HG03280 (cell line): ENCODE measurements around the gene HOOK2.
A peak's percentile ranks its signal among the peaks of the same experiment; 100 is the strongest.
"Not testable (repeated sequence)": the region's sequence is repeated elsewhere in the genome, so short reads cannot be mapped to it uniquely, and the experiment has no call there.

ENCODE experiments used
- ATAC-seq: cut with Tn5 transposase; IDR thresholded peaks from one replicate; pipeline ENCODE4 v1.9.1; 2021; ENCODE audit warnings: mild to moderate bottlenecking, moderate library complexity; ENCODE audit not compliant: unreplicated experiment

HOOK2 gene, protein sequence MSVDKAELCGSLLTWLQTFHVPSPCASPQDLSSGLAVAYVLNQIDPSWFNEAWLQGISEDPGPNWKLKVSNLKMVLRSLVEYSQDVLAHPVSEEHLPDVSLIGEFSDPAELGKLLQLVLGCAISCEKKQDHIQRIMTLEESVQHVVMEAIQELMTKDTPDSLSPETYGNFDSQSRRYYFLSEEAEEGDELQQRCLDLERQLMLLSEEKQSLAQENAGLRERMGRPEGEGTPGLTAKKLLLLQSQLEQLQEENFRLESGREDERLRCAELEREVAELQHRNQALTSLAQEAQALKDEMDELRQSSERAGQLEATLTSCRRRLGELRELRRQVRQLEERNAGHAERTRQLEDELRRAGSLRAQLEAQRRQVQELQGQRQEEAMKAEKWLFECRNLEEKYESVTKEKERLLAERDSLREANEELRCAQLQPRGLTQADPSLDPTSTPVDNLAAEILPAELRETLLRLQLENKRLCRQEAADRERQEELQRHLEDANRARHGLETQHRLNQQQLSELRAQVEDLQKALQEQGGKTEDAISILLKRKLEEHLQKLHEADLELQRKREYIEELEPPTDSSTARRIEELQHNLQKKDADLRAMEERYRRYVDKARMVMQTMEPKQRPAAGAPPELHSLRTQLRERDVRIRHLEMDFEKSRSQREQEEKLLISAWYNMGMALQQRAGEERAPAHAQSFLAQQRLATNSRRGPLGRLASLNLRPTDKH

DNA sequence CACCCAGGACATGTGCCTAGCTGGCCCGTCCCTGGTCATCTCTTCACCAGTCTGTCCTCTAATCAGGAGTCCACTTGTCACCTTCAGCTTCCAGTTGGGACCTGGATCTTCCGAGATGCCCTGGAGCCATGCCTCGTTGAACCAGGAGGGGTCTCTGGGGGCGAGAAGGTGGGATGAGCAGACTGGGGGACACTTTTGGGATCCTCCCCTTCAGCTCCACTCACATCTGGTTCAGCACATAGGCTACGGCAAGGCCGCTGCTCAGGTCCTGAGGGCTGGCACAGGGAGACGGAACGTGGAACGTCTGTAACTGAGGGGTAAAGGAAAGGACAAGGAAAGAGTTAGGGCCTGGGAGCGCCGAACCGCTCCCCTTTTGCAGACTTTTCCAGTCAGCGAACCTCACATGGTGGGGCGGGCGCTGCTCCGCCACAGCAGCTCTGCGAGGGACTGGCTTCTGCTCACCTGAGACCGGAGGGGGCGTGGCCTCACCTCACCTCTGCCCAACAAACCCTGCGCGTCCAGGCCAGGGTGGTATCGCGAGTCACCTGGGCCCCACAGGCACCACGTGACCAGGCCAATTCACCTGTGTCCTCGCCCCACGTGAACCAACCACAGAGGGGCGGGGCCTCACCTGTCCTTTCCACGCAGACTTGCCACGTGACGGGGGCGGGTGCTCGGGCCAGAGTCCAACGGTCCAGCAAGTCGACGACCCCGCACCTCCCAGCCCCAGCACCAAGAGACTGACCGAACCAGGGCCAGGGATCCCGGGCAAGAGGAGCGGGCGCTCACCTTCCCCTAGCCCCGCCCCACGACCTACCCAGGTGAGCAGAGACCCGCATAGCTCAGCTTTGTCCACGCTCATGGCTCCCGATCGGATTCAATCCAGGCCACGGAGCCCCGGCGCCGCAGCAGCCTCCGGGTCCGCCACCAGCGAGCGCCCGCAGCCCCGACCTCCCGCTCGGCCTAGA lies at the start of gene HOOK2:
TSS of gene HOOK2 (minus strand) at position 965 of the 968 bp plus-strand sequence. CDS start at position 862, 103 bp downstream.
- ATAC-seq, result no peak

DNA sequence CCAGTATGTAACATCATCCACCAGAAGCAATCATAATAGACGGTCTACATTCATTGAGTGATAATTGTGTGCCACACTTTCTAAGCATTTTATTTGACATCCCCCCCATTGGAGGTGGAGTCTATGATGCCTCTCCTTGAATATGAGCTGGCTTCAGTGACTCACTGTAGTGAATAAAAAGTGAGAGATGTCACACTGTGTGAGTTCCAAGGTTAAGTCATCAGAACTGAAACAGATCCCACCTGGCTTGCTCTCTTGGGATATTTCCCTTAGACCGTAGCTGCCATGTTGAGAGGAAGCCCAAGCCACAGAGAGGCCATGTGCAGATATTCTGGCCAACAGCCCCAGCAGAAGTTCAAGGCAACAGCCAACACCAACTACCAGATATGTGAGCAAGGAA lies 46.4 kb upstream of the HOOK2 start:
- ATAC-seq, result no peak

DNA sequence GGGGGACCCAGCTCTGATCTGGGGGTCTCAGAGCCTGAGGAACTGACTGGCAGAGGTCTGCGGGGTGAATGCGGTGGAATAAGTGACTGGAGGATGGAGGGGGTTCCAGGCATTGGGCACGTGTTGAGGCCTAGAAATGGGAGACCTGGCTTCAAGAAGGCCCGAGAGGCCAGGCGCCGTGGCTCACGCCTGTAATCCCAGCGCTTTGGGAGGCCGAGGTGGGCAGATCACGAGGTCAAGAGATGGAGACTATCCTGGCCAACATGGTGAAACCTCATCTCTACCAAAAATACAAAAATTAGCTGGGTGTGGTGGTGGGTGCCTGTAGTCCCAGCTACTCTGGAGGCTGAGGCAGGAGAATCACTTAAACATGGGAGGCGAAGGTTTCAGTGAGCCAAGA lies 42.5 kb upstream of the HOOK2 start:
- not testable (repeated sequence) for ATAC-seq

DNA sequence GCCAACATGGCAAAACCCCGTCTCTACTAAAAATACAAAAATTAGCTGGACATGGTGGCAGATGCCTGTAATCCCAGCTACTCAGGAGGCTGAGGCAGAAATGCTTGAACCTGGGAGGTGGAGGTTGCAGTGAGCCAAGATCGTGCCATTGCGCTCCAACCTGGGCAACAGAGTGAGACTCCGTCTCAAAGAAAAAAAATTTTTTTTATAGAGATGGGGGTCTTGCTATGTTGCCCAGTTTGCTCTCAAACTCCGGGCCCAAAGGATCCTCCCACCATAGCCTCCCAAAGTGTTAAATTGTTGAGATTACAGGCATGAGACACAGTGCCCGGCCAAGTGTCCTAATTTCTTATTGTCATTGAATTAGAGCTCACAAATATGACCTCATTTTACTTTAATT lies 41.8 kb upstream of the HOOK2 start:
- ATAC-seq, result not testable (repeated sequence)

DNA sequence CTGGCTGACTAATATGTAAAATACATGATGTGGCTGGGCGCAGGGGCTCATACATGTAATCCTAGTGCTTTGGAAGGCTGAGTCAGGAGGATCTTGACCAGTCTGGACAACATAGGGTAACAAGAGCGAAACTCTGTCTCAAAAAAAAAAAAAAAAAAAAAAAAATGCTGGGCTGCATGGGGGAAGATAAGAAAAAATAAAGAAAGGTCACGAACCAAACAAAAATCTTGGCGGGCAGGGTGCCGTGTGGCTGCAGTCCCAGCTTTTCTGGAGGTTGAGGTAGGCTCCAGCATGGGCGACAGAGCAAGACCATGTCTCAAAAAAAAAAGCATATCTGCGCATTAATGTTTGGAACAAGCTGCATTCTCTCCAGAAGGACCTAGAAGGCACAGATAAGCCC lies 39.7 kb upstream of the HOOK2 start:
- ATAC-seq, result no peak

DNA sequence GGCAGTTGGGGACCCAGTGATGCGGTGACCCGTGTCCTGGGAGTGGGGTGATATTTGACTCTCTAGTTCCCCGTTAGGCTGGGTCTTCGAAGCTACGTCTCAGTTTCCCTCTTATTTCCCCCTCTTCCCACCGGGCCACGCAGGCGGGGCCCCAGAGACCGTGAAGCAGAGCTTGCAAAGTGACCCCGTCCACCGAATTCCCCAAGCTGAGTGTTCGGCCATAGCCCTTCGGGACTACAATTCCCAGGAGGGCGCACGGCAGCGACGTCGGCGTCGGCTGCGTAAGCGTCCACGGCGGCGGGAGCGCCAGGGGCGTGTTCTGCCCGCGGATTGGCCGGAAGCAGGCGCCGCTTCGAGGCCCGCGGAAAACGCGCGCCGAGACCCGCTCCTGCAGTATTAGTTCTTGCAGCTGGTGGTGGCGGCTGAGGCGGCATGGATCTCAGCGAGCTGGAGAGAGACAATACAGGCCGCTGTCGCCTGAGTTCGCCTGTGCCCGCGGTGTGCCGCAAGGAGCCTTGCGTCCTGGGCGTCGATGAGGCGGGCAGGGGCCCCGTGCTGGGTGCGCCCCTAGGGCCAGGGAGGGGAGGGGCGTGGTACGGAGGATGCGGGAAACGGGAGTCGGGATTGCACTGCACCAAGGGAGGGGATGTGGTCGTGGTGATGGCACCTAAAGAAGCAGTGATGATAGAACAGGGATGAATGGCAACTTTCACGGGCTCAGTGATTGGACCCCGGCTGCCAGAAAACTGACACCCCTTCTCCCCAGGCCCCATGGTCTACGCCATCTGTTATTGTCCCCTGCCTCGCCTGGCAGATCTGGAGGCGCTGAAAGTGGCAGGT lies 31.1 kb upstream of the HOOK2 start, which contains the start of gene RNASEH2A:
TSS of gene RNASEH2A (plus strand) at position 343 of the 840 bp plus-strand sequence. CDS start at position 433, 90 bp downstream.
- peak; percentile 70 for ATAC-seq

DNA sequence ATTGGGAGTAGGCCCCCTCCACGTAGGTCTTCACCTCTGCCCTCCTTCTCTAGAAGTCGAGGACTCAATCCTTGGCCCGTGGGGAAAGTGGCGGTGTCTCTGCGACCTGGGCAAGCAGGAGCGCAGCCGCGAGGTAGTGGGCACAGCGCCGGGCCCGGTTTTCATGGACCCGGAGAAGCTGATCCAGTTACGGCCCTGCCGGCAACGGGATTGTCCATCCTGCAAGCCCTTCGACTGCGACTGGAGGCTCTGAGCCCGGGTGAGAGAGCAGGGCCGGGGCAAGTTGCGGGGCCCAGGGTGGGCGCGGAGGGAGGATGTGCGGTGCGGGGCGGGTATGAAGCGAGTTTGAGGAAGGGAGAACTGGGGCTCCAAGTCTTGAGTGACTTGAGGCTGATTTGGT lies 28.7 kb upstream of the HOOK2 start:
- ATAC-seq, result no peak

DNA sequence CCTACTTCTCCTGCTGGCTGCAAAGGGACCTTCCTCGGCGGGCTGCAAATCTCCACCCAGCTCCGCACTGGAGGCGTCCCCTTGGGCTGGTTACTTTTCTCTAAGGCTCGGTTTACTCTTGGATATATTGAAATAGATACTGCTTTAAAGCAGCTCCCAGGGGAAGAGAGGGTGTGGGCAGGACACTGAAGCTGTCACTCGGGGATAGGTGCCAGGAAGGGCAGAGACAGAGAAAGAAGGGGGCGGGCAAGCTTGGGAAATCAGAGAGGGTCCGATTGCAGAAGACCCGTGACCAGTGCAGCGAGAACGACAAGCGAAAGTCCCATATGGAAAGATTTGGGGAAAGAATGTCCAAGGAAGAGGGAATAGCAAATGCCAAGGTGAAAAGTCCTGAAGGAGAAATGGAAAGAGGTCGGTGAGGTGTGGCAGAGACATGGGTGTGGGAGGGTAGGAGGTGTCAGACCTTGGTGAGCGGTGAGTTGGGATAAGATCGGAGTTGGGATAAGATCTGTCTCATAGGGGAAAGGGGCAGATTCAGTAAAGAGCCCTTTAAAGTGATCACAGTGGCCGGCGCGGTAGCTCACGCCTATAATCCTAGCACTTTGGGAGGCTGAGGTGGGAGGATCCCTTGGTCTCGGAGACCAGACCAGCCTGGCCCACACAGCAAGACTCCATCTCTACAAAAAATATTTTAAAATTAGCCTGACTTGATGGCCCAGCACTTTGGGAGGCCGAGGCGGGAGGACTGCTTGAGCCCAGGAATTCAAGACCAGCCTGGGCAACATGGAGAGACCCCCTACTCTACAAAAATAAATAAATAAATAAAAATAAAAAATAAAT lies 27.1 kb upstream of the HOOK2 start:
- ATAC-seq, result no peak

DNA sequence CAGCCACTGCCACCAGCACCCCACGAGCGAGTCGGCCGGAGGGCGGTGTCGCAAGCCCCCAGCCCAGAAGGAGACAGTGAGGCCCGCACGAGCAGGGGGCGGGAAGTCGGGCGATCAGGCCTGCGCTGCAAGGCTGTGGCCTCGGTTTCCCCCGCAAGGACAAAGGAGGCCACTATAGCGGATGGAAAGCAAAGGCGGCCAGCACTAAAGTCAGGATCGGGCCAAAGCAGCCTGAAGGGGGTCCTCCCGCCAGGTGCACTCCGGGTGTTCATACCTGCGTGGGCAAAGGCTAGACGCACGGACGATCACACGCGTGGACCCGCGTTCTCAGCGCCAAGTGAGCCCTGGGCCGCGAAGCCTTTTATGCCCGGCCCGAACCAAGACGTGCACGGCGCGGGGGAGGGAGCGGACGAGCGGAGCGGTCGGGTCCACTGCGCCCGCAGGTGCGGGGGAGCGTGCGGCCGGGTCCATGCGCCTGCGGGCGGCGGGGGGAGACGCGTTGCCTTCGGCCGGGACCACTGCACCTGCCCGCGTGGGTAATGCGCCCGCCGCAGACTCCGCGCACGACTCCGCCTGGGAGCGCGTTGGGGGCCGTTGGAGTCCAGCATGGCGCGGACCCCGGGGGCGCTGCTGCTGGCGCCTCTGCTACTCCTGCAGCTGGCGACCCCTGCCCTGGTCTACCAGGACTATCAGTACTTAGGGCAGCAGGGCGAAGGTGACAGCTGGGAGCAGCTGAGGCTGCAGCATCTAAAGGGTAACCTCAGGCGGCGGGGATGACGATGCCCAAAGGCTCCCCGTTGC lies 26.3 kb upstream of the HOOK2 start, which contains the start of the genes PRDX2 and THSD8:
TSS of gene PRDX2 (minus strand) at position 335 of the 801 bp plus-strand sequence. CDS start 539 bp downstream, outside the sequence.
TSS of gene THSD8 (plus strand) at position 604 of the 801 bp plus-strand sequence. CDS start at position 607, 3 bp downstream.
- ATAC-seq, result peak; percentile 49

DNA sequence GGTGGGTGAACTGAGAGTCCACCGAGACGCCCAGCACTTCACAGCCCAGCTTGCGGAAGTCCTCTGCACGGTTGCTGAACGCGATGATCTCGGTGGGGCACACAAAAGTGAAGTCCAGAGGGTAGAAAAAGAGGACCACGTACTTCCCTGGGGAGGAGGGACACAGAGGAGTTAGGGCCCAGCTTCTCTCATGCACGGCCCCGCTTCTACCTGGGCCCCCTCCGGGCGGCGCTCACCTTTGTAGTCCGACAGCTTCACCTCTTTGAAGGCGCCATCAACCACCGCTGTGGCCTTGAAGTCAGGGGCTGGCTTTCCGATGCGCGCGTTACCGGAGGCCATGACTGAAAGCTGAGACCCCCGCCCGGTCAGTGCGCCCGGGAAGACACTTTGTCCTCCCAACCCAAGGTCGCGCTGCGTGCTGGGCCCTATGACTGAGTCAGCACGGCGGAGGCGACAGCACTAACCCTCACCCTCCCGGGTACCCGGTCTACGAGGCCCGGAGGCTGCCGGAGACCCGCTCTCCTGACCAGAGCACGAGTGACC lies 25.6 kb upstream of the HOOK2 start:
- no peak for ATAC-seq

DNA sequence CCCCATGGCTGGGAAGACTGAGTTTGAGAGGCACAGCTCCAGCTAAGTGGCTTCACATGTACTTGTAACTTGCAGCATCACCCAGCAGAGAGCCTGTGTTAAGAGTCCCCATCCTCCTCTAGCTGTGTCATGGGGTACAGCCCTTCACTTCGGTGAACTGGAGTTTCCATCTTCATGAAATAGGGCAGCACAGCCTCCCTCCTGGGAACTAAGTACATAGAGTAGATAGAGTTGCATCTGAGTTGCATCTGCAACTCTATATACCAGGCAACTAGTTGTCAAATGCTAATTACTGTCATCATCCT lies 25.1 kb upstream of the HOOK2 start:
- no peak for ATAC-seq

DNA sequence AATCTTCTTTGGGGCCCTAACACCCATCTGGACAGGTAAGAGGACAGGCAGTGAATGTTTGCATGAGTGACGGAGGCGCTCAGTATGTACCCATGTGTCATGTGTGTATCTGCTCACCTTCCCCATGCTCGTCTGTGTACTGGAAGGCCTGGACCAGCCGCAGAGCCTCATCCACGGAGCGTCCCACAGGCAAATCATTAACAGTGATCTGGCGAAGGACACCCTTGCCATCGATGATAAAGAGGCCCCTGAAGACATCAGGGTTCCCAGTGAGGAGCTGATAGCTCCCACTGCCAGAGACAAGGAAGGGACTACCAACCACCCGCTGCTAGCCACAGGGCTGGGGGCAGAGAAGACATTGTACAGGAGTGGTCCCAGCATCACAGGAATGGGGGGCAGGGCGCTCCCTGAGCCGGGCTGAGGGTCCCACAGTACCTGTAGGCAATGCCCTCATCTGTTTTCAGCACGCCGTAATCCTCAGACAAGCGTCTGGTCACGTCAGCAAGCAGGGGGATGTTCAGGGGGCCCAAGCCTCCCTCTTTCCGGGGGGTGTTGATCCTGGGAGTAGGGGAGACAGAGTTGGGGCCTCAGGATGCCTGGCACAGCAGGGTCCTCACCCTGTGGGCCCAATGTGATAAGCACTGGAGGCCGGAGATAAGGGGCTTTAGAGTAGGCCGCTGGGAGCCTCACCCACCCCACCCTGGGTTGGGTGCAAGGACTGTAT lies 24.6 kb upstream of the HOOK2 start:
- no peak for ATAC-seq

DNA sequence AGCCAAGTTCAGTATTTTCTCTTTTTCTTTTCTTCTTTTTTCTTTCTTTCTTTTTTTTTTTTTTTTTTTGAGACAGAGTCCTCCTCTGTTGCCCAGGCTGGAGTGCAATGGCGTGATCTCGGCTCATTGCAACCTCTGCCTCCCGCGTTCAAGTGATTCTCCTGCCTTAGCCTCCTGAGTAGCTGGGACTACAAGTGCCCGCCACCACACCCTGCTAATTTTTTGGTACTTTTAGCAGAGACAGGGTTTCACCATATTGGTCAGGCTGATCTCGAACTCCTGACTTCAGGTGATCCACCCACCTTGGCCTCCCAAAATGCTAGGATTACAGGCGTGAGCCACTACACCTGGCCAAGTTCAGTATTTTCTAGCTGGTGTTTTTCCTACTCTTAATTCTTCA lies 22.3 kb upstream of the HOOK2 start:
- not testable (repeated sequence) for ATAC-seq

DNA sequence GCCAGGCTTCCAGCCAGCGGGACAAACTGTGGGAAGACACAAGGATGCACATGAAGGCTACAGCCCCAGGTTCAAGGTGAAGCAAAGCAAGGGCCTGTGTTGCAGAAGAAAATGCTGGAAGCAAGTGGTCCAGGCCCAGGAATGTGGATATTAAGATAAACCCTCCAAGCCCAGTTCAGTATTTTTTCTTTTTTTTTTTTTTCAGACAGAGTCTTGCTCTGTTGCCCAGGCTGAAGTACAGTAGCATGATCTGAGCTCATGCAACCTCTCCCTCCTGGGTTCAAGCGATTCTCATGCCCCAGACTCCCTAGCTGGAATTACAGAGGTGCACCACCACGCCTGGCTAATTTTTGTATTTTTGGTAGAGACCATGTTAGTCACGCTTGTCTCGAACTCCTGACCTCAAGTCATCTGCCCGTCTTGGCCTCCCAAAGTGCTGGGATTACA lies 21.8 kb upstream of the HOOK2 start:
- ATAC-seq, result no peak

DNA sequence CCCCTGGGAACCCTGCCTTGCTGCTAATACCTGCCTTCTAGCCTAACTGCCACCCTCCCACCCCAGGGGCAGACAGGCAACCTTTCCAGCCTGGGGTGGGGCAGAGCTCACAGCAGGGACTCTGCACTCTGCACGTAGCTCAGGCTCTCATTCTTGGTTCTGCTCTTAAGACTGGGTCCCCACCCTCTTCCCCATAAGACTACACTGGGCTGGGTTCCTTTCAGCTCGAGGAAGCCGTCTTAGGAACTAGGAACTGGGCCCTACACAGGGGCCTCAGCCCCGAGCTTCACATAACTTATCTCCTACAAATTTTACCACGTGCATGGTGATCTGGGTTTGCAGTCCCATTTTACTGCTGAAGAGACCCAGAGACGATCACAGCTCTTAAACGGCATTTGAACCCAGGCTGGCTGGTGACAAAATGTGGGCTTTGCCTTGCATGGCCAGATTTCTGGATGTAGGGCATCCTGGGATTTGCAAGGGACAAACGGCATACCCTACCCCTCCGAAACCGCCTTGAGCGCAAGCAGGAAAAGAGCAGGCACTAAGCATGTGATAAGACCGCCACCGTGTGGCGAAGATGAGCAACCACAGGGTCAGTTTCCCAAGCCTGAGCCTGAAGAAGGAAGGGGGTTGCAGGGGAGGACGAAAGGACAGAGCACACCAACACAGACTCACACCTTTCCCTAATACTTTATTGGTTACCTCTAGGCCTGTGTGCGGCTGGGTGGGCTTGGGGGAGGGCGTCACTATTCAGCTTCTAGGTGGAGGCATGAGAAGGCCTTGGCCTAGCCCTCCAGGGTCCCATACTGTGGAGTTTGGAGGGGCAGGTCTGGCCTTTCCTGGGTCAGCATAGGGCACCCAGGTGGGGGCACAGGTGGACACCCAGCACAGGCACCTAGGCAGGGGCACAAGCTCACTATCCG lies 21.1 kb upstream of the HOOK2 start:
- no peak for ATAC-seq

DNA sequence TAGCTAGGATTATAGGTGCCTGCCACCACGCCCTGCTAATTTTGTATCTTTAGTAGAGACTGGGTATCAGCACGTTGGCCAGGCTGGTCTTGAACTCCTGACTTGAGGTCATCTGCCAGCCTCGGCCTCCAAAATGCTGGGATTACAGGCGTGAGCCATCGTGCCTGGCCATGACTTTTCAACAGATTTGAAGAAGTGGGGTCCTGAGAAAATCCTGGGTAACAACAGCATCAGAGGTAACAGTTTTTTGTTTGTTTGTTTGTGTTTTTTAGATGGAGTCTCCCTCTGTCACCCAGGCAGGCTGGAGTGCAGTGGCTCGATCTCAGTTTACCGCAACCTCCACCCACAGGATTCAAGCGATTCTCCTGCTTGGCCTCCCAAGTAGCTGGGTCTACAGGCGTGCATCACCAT lies 19.6 kb upstream of the HOOK2 start:
- no peak for ATAC-seq
